ENCODE measurements around the gene CASZ1.

GRCh38 chr1:10635085-10635896, 161.2 kb downstream of the CASZ1 start:
- TF ChIP-seq, protein P1, sequence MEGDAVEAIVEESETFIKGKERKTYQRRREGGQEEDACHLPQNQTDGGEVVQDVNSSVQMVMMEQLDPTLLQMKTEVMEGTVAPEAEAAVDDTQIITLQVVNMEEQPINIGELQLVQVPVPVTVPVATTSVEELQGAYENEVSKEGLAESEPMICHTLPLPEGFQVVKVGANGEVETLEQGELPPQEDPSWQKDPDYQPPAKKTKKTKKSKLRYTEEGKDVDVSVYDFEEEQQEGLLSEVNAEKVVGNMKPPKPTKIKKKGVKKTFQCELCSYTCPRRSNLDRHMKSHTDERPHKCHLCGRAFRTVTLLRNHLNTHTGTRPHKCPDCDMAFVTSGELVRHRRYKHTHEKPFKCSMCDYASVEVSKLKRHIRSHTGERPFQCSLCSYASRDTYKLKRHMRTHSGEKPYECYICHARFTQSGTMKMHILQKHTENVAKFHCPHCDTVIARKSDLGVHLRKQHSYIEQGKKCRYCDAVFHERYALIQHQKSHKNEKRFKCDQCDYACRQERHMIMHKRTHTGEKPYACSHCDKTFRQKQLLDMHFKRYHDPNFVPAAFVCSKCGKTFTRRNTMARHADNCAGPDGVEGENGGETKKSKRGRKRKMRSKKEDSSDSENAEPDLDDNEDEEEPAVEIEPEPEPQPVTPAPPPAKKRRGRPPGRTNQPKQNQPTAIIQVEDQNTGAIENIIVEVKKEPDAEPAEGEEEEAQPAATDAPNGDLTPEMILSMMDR (conservative IDR thresholded peaks at IDR 0.05): no peak
- TF ChIP-seq EZH2 (IDR thresholded peaks at IDR 0.05; ENCODE audit: low read depth): no peak

Measured in PC-9 (cell line).